Measurements from ENCODE around the gene APRT.

DNA sequence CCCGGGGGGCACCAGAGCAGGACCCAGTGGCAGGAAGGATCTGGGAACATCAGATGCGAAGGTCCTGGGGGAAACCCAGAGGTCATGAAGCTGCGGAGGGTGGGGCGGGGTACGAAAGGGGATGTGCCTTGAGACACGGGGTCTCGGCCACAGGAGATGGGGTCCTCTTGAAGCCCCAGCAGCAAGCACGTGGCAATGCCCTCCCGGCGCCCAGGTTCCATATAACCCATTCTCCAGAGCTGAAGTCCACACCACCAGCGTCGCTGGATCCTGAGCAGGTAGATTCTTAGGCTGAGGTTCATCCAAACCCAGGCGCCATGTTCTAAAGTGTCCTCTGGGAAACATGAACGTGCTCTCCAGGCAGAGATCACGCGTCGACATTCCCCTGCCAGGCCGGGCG, 47.6 kb downstream of the APRT start:
- TF ChIP-seq, protein P1, sequence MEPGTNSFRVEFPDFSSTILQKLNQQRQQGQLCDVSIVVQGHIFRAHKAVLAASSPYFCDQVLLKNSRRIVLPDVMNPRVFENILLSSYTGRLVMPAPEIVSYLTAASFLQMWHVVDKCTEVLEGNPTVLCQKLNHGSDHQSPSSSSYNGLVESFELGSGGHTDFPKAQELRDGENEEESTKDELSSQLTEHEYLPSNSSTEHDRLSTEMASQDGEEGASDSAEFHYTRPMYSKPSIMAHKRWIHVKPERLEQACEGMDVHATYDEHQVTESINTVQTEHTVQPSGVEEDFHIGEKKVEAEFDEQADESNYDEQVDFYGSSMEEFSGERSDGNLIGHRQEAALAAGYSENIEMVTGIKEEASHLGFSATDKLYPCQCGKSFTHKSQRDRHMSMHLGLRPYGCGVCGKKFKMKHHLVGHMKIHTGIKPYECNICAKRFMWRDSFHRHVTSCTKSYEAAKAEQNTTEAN (CRISPR knock-in tag; IDR thresholded peaks at IDR 0.05), result no peak
- TF ChIP-seq MCM2 (IDR thresholded peaks at IDR 0.05; ENCODE audit: low read depth) (no peak), HNRNPUL1 (IDR thresholded peaks at IDR 0.05; ENCODE audit: low read length) (no peak), ZFP1 (CRISPR knock-in tag; IDR thresholded peaks at IDR 0.05) (no peak)
